Bronchial epithelial cell (primary cell): ENCODE measurements around the gene STK11. TPM values are rescaled to one million over a fixed set of nuclear protein-coding genes. Genes with fewer than 3 reads are reported as not detected.

ENCODE experiments used
- DNase-seq: peaks from one replicate; pipeline ENCODE4 v3.0.0-alpha.2; 2010; ENCODE audit warnings: low read depth
- FAIRE-seq: peaks from 2 replicates; lab custom pipeline; 2011; peaks lifted over from hg19 to GRCh38; lab: Jason Lieb, UNC
- H3K27me3 ChIP-seq: 2 replicates; pipeline ENCODE4 v1.5.1; 2011; ENCODE audit warnings: low read length; ENCODE audit not compliant: control insufficient read depth, insufficient read depth
- H3K36me3 ChIP-seq: 2 replicates; pipeline ENCODE4 v1.5.1; 2011; ENCODE audit warnings: low read length; ENCODE audit not compliant: control insufficient read depth, insufficient read depth
- H3K4me3 ChIP-seq: 2 replicates; pipeline ENCODE4 v1.5.1; 2011; ENCODE audit warnings: mild to moderate bottlenecking, low read depth, low read length, control low read depth
- CTCF ChIP-seq: IDR thresholded peaks from 2 replicates; pipeline ENCODE4 v1.5.1; 2011; ENCODE audit warnings: mild to moderate bottlenecking, moderate library complexity, low read length, control low read depth, inconsistent platforms; ENCODE audit not compliant: insufficient read depth, severe bottlenecking
- total RNA-seq: library from RNA; depleted of rRNA; stranded (reverse); fragments of >200 nt; gene quantifications from 2 replicates; pipeline ENCODE4 v1.2.1, GENCODE V29; 2014

The STK11 gene
- total RNA-seq, 1 donor from 2014 or later: 117 TPM

- Histone ChIP-seq H3K36me3 (peaks cover 9% of the 10 kb centered on the region), H3K4me3 (no peak overlapping the region), H3K27me3 (no peaks in the 10 kb centered on the region)
- FAIRE-seq (no peak), DNase-seq (no peak)
- TF ChIP-seq CTCF: no peak
Measured at GRCh38 chr19:1214299-1214861, 8.8 kb downstream of the STK11 start.

- peaks cover 6% of the 10 kb centered on the region for H3K36me3 ChIP-seq
- no peak for TF ChIP-seq CTCF
- DNase-seq: peak; percentile 45
- no peak overlapping the region for H3K4me3 ChIP-seq
- H3K27me3 ChIP-seq: no peaks in the 10 kb centered on the region
- FAIRE-seq: no peak
Measured at GRCh38 chr19:1214862-1215731, 9.5 kb downstream of the STK11 start.

- H3K4me3 ChIP-seq: no peak overlapping the region
- TF ChIP-seq CTCF: no peak
- FAIRE-seq: peak; percentile 66
- H3K36me3 ChIP-seq: peaks cover 15% of the 10 kb centered on the region
- H3K27me3 ChIP-seq: no peaks in the 10 kb centered on the region
- DNase-seq: no peak
Measured at GRCh38 chr19:1216756-1217155, 11.2 kb downstream of the STK11 start.

GRCh38 chr19:1217366-1217765, 11.8 kb downstream of the STK11 start:
- H3K36me3 ChIP-seq: peaks cover 15% of the 10 kb centered on the region
- no peak for FAIRE-seq

GRCh38 chr19:1218751-1219567, 13.4 kb downstream of the STK11 start:
- no peaks in the 10 kb centered on the region for H3K27me3 ChIP-seq
- DNase-seq (no peak), FAIRE-seq (no peak)
- no peak overlapping the region for H3K4me3 ChIP-seq
- TF ChIP-seq CTCF: no peak
- H3K36me3 ChIP-seq: peaks cover 23% of the 10 kb centered on the region

More at GRCh38 chr19:1217366-1217765, 11.8 kb downstream of the STK11 start:
- Histone ChIP-seq H3K4me3 (no peak overlapping the region), H3K27me3 (no peaks in the 10 kb centered on the region)
- TF ChIP-seq CTCF: no peak
- no peak for DNase-seq
